ENCODE results near the gene NSD1.

DNA sequence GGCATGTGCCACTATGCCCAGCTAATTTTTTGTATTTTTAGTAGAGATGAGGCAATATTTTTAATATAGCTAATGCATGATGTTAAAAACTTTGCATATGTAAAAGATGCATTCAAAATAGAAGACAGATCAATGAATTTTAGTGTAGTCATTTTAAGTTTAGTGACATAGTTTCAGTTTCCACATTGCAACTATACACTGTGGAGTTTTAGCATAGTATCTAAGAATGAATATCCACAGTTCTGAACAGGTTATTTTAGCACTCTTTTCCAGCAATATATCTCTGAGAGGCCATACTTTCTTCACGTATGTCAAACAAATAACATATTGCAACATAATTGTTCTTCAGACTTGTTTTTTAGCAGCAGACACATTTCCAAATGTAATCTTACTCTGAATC lies 130.6 kb downstream of the NSD1 start:
- TF ChIP-seq, protein P1, sequence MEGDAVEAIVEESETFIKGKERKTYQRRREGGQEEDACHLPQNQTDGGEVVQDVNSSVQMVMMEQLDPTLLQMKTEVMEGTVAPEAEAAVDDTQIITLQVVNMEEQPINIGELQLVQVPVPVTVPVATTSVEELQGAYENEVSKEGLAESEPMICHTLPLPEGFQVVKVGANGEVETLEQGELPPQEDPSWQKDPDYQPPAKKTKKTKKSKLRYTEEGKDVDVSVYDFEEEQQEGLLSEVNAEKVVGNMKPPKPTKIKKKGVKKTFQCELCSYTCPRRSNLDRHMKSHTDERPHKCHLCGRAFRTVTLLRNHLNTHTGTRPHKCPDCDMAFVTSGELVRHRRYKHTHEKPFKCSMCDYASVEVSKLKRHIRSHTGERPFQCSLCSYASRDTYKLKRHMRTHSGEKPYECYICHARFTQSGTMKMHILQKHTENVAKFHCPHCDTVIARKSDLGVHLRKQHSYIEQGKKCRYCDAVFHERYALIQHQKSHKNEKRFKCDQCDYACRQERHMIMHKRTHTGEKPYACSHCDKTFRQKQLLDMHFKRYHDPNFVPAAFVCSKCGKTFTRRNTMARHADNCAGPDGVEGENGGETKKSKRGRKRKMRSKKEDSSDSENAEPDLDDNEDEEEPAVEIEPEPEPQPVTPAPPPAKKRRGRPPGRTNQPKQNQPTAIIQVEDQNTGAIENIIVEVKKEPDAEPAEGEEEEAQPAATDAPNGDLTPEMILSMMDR (IDR thresholded peaks at IDR 0.05): no peak
- no peak for TF ChIP-seq POLR2A (IDR thresholded peaks at IDR 0.05)

Data from esophagus squamous epithelium (tissue), 4 donors.